Endothelial cell of umbilical vein (primary cell): ENCODE results near the gene CD82. TPM values are rescaled to one million over a fixed set of nuclear protein-coding genes. Genes with fewer than 3 reads are reported as not detected.
A peak's percentile ranks its signal among the peaks of the same experiment; 100 is the strongest.

Experiments
- BruUV-seq: library from RNA; stranded (reverse); fragments of 400-500 nt; replicated peaks from 2 replicates; lab custom pipeline; 2021; lab: Mats Ljungman, UMichigan
- CTCF ChIA-PET: fragments of 300-600, 350-600 bp; sonication (Branson Sonifier 250); formaldehyde crosslinking; loops from one replicate; lab custom pipeline; 2021; ENCODE audit warnings: antibody characterized with exemption, inconsistent platforms; lab: Charles Lee
- POLR2A ChIA-PET: fragments of 300-600, 350-600 bp; sonication (Branson Sonifier 250); formaldehyde crosslinking; loops from one replicate; lab custom pipeline; 2021; ENCODE audit warnings: antibody characterized with exemption, inconsistent platforms; lab: Charles Lee
- DNase-seq: peaks from one replicate; pipeline ENCODE4 v3.0.0-alpha.2; 2011; ENCODE audit warnings: low read depth, low spot score
- FAIRE-seq: peaks from 2 replicates; lab custom pipeline; 2011; peaks lifted over from hg19 to GRCh38; lab: Jason Lieb, UNC
- H2AFZ ChIP-seq: 2 replicates; pipeline ENCODE4 v1.6.0; 2012; ENCODE audit warnings: low read depth, low read length, control low read depth, inconsistent platforms
- H3K27ac ChIP-seq: 2 replicates; pipeline ENCODE4 v1.5.1; 2011; ENCODE audit warnings: low read depth, mild to moderate bottlenecking, control low read depth, low read length, moderate library complexity; ENCODE audit not compliant: insufficient read depth
- H3K27me3 ChIP-seq, 2 experiments: 2 replicates each; pipeline versions ENCODE4 v1.6.0 to v1.6.1; 2011; ENCODE audit warnings: low read length in 2 of 2, mixed read lengths in 1 of 2; ENCODE audit not compliant: control insufficient read depth in 2 of 2, insufficient read depth in 2 of 2
- H3K36me3 ChIP-seq, 2 experiments: 2 replicates in 1 of 2; 3 replicates in 1 of 2; pipeline ENCODE4 v1.5.1; 2011; ENCODE audit warnings: low read length in 2 of 2, mild to moderate bottlenecking in 1 of 2, moderate library complexity in 1 of 2; ENCODE audit not compliant: control insufficient read depth in 2 of 2, insufficient read depth in 2 of 2; ENCODE audit errors: extremely low read depth in 1 of 2
- H3K4me1 ChIP-seq: 3 replicates; pipeline ENCODE4 v1.5.1; 2011; ENCODE audit warnings: mild to moderate bottlenecking, low read length; ENCODE audit not compliant: control insufficient read depth, insufficient read depth; ENCODE audit errors: extremely low read depth
- H3K4me2 ChIP-seq: 2 replicates; pipeline ENCODE4 v1.6.1; 2011; ENCODE audit warnings: low read length, control low read depth, mixed read lengths; ENCODE audit not compliant: insufficient read depth
- H3K4me3 ChIP-seq, 3 experiments: fragments of 200-600 bp in 1 of 3; sonication (generic), shearing (Covaris generic) in 1 of 3; replicated peaks in 1 of 3; 2 replicates each; pipeline ENCODE4 v1.5.1; 2011 to 2016; ENCODE audit warnings: control low read depth in 3 of 3, low read length in 3 of 3, mild to moderate bottlenecking in 2 of 3, inconsistent platforms in 1 of 3, low read depth in 1 of 3, moderate library complexity in 1 of 3; ENCODE audit not compliant: insufficient read depth in 1 of 3
- H3K79me2 ChIP-seq: 2 replicates; pipeline ENCODE4 v1.6.0; 2012; ENCODE audit warnings: low read length, inconsistent platforms; ENCODE audit not compliant: control insufficient read depth, insufficient read depth
- H3K9ac ChIP-seq: replicated peaks from 2 replicates; pipeline ENCODE3; 2011; ENCODE audit warnings: low read length, control low read depth; ENCODE audit not compliant: insufficient read depth; ENCODE audit errors: extremely low read depth
- H3K9me1 ChIP-seq: replicated peaks from 3 replicates; pipeline ENCODE4 v1.6.0; 2011; ENCODE audit warnings: mild to moderate bottlenecking, low read length; ENCODE audit not compliant: control insufficient read depth, insufficient read depth; ENCODE audit errors: extremely low read depth
- H3K9me3 ChIP-seq: replicated peaks from 2 replicates; pipeline ENCODE4 v1.5.1; 2012; ENCODE audit warnings: low read length, inconsistent platforms; ENCODE audit not compliant: control insufficient read depth, insufficient read depth
- H4K20me1 ChIP-seq: replicated peaks from 2 replicates; pipeline ENCODE3; 2011; ENCODE audit warnings: mild to moderate bottlenecking, low read length; ENCODE audit not compliant: control insufficient read depth, insufficient read depth; ENCODE audit errors: extremely low read depth
- CTCF ChIP-seq, 2 donors: IDR thresholded peaks; 1 replicate in 1 of 2; 2 replicates in 1 of 2; pipeline ENCODE4 v1.5.1; 2011; ENCODE audit warnings: low read length in 2 of 2, mild to moderate bottlenecking in 2 of 2, moderate library complexity in 2 of 2, control low read depth in 1 of 2, inconsistent platforms in 1 of 2, low read depth in 1 of 2; ENCODE audit not compliant: insufficient read depth in 1 of 2; ENCODE audit errors: extremely low read depth in 1 of 2
- EZH2 ChIP-seq: IDR thresholded peaks from 2 replicates; pipeline ENCODE4 v1.6.1; 2012; ENCODE audit warnings: borderline replicate concordance, low read depth, mild to moderate bottlenecking, moderate library complexity, low read length, inconsistent platforms; ENCODE audit not compliant: severe bottlenecking
- JUN ChIP-seq: IDR thresholded peaks from 2 replicates; pipeline ENCODE4 v1.6.1; 2011; ENCODE audit warnings: borderline replicate concordance, low read depth; ENCODE audit not compliant: insufficient read length, insufficient read depth
- MYC ChIP-seq: IDR thresholded peaks from one replicate; pipeline ENCODE4 v1.6.1; 2011; ENCODE audit warnings: mild to moderate bottlenecking, low read depth, low read length
- POLR2A ChIP-seq: IDR thresholded peaks from 2 replicates; pipeline ENCODE4 v1.6.1; 2012; ENCODE audit warnings: low read depth, mild to moderate bottlenecking, control low read depth, low read length
- dilution Hi-C: fragments of 300-500 bp; cut with MboI; formaldehyde crosslinking; loops from one replicate; pipeline ENCODE4 v1.15.0; 2019; ENCODE audit warnings: low sequenced_read_pairs; ENCODE audit not compliant: extremely low pct_ligation_motif_present
- intact Hi-C: fragments of 100-400 bp; cut with micrococcal nuclease; formaldehyde crosslinking; loops from one replicate; pipeline ENCODE4 v1.10.0; 2022
- polyA plus RNA-seq, 4 experiments: library from polyadenylated mRNA; depleted of rRNA in 3 of 4; stranded (reverse) in 3 of 4; unstranded in 1 of 4; fragments of >200 nt; gene quantifications; 2 replicates each; pipeline versions ENCODE4 v1.2.1 to v1.2.3, GENCODE V29; 2011 to 2012; ENCODE audit warnings: missing spikeins in 1 of 4
- total RNA-seq: library from RNA; stranded (reverse); gene quantifications from 2 replicates; pipeline ENCODE4 v1.2.3, GENCODE V29; 2021

Gene CD82
- total and polyA plus RNA-seq, 2 donors (not counting 3 experiments of a cell fraction or from before 2014, with no cell fraction given): 17.9 to 25.2 TPM

GRCh38 chr11:44609783-44610155 lies 44.3 kb downstream of the CD82 start:
- ChIA-PET CTCF (interaction anchor here (0.5 to 10.7 kb wide), 5 partner anchors 26 to 516 kb away, joined by 3 to 860 read pairs (median 4); partner anchors contain the start of gene CD82), POLR2A (interaction anchor here (1.1 kb wide), 1 partner anchor 45 kb away, joined by 3 read pairs; no protein-coding TSS in a partner anchor)
- Histone ChIP-seq H3K36me3 (no peaks in the 10 kb centered on the region), H3K4me3 (no peak overlapping the region), H3K27ac (no peak overlapping the region), H4K20me1 (no peaks in the 10 kb centered on the region), H2AFZ (no peak overlapping the region), H3K9me3 (no peaks in the 10 kb centered on the region), H3K9ac (no peak overlapping the region), H3K27me3 (no peaks in the 10 kb centered on the region), H3K9me1 (no peaks in the 10 kb centered on the region), H3K4me2 (no peak overlapping the region), H3K79me2 (no peaks in the 10 kb centered on the region), H3K4me1 (peaks cover 9% of the 10 kb centered on the region)
- dilution Hi-C loops (no loop called here), intact Hi-C loops (loop anchor here (2.0 to 10.0 kb wide), 2 partner anchors 41 to 495 kb away; no protein-coding TSS in a partner anchor)
- TF ChIP-seq CTCF (IDR thresholded peaks at IDR 0.05; ENCODE audit: extremely low read depth in 1 of 2, insufficient read depth in 1 of 2, low read depth in 1 of 2, low read length in 2 of 2): no peak
- DNase-seq (peak; percentile 24), FAIRE-seq (no peak)
- no TSS peak for BruUV-seq

- intact Hi-C loops (loop anchor here (10.0 kb wide), 1 partner anchor 496 kb away; no protein-coding TSS in a partner anchor), dilution Hi-C loops (no loop called here)
- CTCF ChIA-PET: interaction anchor here (0.7 to 10.7 kb wide), 6 partner anchors 19 to 301 kb away, joined by 3 to 860 read pairs (median 4); partner anchors contain the start of gene CD82
- no peak overlapping the region for H3K4me3 ChIP-seq
- H3K9me1 ChIP-seq: no peaks in the 10 kb centered on the region
- H3K36me3 ChIP-seq: no peaks in the 10 kb centered on the region
- H2AFZ ChIP-seq: no peak overlapping the region
- FAIRE-seq: no peak
- BruUV-seq: no TSS peak
- H4K20me1 ChIP-seq: no peaks in the 10 kb centered on the region
- no peak overlapping the region for H3K27ac ChIP-seq
- no peak overlapping the region for H3K4me2 ChIP-seq
- H3K4me1 ChIP-seq: peaks cover 9% of the 10 kb centered on the region
- no peak overlapping the region for H3K9ac ChIP-seq
- no peaks in the 10 kb centered on the region for H3K79me2 ChIP-seq
- no peak for DNase-seq
- no peaks in the 10 kb centered on the region for H3K9me3 ChIP-seq
- no peak for TF ChIP-seq JUN
- no peak for TF ChIP-seq EZH2
- no peak for TF ChIP-seq MYC
- TF ChIP-seq POLR2A: no peak
- POLR2A ChIA-PET: interaction anchor here (1.1 kb wide), 1 partner anchor 46 kb away, joined by 3 read pairs; no protein-coding TSS in a partner anchor
- no peaks in the 10 kb centered on the region for H3K27me3 ChIP-seq
Measured at GRCh38 chr11:44610186-44610955, 44.9 kb downstream of the CD82 start.
